ENCODE results near the gene LRRC46.

The LRRC46 gene, protein sequence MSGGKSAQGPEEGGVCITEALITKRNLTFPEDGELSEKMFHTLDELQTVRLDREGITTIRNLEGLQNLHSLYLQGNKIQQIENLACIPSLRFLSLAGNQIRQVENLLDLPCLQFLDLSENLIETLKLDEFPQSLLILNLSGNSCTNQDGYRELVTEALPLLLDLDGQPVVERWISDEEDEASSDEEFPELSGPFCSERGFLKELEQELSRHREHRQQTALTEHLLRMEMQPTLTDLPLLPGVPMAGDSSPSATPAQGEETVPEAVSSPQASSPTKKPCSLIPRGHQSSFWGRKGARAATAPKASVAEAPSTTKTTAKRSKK

GRCh38 chr17:47831003-47831933 lies at the start of gene LRRC46, which contains the start of gene MRPL10:
LRRC46 (plus strand) TSS chr17:47831670; CDS start chr17:47831990, 320 bp downstream.
MRPL10 (minus strand) TSS chr17:47831541; CDS start chr17:47831511, 30 bp downstream.
- in situ Hi-C loops (cut with HindIII; ENCODE audit: low sequenced_read_pairs): no loop called here

DNA sequence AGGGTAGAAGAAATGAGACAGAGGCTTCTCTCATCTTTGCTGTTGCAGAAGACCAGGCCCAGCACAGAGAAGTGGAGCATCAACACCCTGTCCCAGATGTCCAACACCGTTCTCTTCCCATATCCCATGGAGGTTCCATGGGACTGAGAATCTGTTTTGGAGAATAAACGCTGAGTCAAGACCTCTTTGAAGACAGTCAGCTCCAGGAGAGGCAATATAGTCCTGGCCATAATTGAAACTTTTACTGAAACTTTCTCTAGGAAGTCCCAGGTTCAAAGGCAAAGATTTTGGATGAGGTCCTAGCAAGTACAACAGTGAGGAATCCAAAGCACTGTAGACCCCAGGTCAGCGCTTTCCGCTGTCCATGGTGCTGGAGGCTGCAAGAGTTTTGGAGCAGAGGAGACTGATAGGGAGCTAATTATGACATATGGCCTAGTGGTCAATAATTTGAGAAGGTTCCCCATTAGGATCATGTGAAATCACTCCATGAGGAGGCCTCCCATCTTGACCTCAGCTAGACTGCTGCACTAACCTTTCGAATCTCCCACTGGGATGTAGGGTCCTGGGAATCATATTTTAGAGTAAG lies 45.8 kb upstream of the LRRC46 start:
- in situ Hi-C loops (cut with HindIII; ENCODE audit: low sequenced_read_pairs): no loop called here

DNA sequence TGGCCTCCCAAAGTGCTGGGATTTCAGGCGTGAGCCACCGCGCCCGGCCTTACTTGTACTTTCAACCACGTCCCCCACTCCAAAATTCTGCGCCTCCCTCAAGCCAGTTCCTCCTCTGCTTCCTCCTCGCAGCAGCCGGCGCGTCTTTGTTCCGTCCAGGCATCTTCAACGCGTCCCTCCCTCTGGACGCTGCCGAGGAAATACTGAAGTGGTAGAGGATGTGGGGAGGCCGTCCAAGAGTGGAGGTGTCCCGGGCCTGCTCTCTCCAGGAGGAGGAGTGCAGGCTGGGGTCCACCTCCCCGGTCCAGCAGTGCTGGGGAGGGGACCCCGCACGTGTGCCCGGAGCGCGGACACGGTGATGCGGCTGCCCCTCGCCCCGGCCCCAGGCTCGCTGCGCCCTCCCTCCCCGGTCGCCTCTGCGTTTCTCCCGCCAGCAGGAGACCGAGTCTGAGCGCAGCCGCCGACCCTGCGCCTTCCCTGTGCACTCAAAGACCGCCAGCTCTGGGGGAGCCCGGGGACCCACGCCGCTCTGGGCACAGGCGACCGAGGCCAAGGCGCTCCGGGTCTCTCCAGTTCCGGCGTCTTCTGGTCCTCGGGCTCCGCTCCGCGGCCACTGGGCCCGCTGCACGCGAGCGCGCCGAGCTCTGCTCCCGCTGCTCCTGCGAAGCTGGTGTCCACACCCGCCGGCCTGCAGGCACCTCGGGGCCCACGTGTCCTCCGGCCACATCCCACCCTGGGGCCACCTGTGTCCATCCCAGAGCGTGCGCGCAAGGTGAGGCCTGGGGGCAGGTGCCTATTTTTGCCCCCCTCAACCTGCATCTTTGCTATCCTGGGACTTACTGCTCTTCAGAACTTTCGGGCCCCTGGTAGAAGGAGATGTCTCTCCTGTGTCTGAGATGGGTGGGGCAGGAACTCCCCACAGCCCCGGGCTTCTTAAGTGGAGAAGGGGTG lies 41.6 kb upstream of the LRRC46 start:
- in situ Hi-C loops (cut with HindIII; ENCODE audit: low sequenced_read_pairs): no loop called here

DNA sequence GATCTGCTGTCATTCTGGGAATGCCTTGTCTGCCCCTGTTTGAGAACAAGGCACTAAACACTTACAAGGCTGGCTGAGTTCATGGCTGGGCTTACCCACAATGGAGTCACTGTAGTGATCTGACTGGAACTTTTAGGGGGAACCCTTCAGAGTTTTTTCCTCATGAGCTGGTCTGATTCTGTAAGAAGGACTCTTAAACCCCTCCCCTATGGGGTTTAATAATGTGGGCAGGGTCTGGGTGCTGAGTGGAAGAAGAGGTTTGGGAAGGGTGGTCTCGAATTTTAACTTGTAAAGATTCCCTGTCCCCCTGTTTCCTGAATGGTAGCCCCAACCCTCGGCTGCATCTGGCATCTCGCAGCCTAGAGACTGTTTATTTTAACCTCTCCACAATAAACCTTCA lies 40.4 kb upstream of the LRRC46 start:
- in situ Hi-C loops (cut with HindIII; ENCODE audit: low sequenced_read_pairs): no loop called here

GRCh38 chr17:47792457-47792856 lies 39.0 kb upstream of the LRRC46 start:
- in situ Hi-C loops (cut with HindIII; ENCODE audit: low sequenced_read_pairs): no loop called here

DNA sequence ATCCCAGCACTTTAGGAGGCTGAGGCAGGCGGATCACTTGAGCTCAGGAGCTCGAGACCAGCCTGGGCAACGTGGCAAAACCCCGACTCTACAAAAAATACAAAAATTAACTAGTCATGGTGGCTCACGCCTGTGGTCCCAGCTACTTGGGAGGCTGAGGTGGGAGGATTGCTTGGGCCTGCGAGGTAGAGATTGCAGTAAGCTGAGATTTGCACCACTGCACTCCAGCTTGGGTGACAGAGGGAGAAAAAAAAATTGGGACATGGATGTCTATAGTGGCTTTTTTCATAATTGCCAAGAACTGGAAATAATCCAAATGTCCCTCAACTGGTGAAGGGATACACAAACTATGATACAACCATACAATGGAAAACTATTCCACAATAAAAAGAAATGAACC lies 38.5 kb upstream of the LRRC46 start:
- in situ Hi-C loops (cut with HindIII; ENCODE audit: low sequenced_read_pairs): no loop called here

- in situ Hi-C loops (cut with HindIII; ENCODE audit: low sequenced_read_pairs): no loop called here
These were observed 33.7 kb upstream of the LRRC46 start for GRCh38 chr17:47797797-47798196.

- in situ Hi-C loops (cut with HindIII; ENCODE audit: low sequenced_read_pairs): no loop called here
These were observed 30.8 kb upstream of the LRRC46 start for GRCh38 chr17:47800686-47801085.

- in situ Hi-C loops (cut with HindIII; ENCODE audit: low sequenced_read_pairs): no loop called here
These were observed 30.2 kb upstream of the LRRC46 start for GRCh38 chr17:47801176-47801765.

DNA sequence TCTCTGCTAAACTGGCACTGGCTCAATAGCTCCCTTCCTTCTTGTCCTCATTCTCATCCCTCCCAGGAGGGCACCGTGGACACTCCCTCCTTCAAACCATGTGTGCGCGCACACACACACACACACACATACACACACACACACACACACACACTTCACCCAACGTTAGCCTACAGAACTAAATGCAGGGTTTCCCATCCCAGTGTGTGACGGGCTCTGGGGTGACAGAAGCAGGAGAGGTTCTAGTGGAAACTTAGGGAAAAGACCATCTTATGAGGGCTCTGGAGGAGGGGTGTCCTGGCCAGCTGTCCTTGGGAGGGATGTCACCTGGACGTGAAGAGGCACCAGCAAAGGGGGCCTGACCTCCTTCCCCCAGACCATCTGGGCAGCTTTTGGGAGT lies 29.6 kb upstream of the LRRC46 start:
- in situ Hi-C loops (cut with HindIII; ENCODE audit: low sequenced_read_pairs): no loop called here

- in situ Hi-C loops (cut with HindIII; ENCODE audit: low sequenced_read_pairs): no loop called here
These were observed 29.0 kb upstream of the LRRC46 start for GRCh38 chr17:47802341-47803022.

GRCh38 chr17:47803201-47803600 lies 28.3 kb upstream of the LRRC46 start:
- in situ Hi-C loops (cut with HindIII; ENCODE audit: low sequenced_read_pairs): no loop called here

DNA sequence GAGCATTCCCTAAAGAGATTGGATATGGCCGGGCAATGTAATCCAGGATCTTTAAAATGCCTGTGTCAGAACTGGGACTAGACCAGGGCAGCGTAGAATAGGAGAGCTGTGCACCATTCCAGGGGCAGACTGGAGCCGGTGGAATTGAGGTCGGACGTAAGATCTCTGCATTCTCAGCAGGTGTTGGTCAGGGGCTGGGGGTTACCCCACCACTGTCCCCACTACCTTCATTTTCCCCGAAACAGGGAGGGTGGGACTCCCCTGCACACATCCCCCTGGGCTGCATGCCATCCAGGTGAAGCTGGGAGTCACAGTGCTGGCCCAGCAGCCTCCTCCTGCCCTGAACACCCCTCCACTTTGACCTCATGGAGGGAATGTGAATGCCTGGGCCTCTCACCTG lies 27.7 kb upstream of the LRRC46 start:
- in situ Hi-C loops (cut with HindIII; ENCODE audit: low sequenced_read_pairs): no loop called here

DNA sequence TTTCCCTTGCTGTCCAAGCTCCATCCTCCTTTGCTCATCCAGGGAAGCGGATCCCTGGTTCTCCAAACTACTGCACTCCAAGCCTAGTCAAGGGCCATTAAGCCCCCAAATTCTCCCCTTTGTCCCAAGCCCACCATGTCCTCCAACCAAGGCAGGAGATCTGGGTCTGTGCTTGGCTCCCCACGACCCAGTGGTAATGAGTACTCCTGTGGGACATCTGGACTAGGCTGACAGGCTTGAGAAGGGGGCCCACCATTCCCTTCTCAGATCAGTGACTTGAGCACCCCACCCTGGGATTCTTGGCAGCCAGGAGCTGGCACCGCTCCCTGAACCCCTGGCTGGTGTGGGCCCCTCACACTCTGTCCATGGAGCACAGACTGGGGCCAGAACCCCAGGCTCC lies 27.0 kb upstream of the LRRC46 start:
- in situ Hi-C loops (cut with HindIII; ENCODE audit: low sequenced_read_pairs): no loop called here

GRCh38 chr17:47806026-47806912 lies 25.2 kb upstream of the LRRC46 start:
- in situ Hi-C loops (cut with HindIII; ENCODE audit: low sequenced_read_pairs): no loop called here

DNA sequence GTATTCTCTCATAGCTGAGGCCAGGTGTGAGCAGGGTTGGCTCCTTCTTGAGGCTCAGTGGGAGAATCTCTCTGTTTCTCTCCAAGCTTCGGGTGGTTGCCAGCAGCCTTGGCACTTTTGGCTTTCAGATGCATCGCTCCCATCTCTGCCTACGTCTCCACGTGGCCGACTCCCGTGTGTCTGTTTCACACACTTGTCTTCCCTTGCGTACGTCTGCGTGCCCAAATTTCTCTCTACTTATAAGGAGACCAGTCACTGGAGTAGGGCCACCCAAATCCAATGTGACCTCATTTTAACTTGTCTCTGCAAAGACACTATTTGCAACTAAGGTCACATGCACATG lies 24.6 kb upstream of the LRRC46 start:
- in situ Hi-C loops (cut with HindIII; ENCODE audit: low sequenced_read_pairs): no loop called here

DNA sequence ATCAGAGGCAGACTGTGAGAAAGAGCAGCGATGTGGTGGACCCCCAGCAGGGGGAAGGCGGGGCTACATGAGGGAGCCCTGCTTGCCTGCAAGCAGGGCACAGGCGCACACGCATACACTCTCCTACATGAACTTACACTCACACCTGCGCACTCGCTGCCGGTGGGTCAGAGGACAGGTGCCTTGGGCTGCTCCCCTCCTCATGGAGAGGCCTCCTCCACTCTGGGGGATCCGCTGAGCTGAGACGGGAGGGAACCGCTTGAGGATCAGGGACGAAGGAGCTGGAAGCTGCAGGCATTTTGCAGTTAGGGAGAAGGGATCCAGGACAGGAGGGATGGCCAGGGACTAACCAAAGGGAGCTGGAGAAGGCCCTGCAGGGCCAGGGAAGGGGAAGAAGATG lies 24.0 kb upstream of the LRRC46 start:
- in situ Hi-C loops (cut with HindIII; ENCODE audit: low sequenced_read_pairs): no loop called here

DNA sequence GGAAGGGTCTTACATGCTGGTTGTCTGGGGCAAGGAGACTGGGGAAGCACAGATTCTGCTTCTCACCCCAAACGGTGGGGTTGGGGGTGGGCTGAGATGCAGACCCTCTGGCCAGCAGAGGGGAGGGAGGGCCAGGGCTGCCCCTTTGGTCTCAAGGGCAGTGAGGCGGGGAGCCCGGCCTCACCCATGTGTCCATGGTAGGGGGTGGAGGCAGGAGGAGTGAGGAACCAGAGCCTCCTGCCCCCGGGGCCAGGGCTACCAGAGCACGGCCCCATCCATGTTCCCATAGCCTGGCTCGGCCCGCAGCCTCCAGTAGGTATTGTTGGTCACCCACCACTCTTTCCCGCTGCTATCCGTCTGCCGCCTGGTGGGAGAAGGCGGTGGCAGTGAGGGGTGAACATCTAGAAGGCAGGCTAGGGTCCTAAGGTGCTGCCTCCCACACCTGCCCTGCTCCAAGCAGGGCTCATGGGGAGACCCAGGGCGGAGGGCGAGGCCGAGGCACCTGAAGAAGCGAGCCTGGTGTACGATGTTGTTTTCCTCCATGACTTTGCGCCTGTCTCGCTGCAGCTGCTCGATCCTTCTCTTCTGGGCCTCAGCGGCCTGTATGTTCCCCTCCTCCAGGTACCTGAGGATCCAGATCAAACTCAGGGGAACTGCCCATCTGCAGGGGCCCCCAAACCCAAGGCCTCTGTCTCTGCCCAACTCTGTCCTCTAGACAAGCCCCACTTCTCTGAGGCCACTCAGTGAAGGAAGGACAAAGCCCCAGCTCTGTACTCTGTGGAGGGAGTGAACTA lies 23.2 kb upstream of the LRRC46 start:
- in situ Hi-C loops (cut with HindIII; ENCODE audit: low sequenced_read_pairs): no loop called here
